Ascending aorta (tissue), 2 donors: ENCODE data around the gene WDR35. TPM values are rescaled to one million over a fixed set of nuclear protein-coding genes. Genes with fewer than 3 reads are reported as not detected.

Experiments used
- DNase-seq, 2 donors: peaks; one replicate each; pipeline ENCODE4 v3.0.0-alpha.2; 2019; ENCODE audit warnings: low spot score in 2 of 2
- H3K27ac ChIP-seq, 2 donors: fragments of 200-600 bp; sonication (generic); one replicate each; pipeline ENCODE4 v1.5.1; 2016 to 2017; ENCODE audit warnings: mild to moderate bottlenecking in 1 of 2
- H3K27me3 ChIP-seq: fragments of 200-600 bp; sonication (generic); one replicate; pipeline ENCODE4 v1.5.1; 2017
- H3K36me3 ChIP-seq, 2 donors: fragments of 200-600 bp; sonication (generic); one replicate each; pipeline ENCODE4 v1.5.1; 2016
- H3K4me1 ChIP-seq, 2 donors: fragments of 200-600 bp; sonication (generic); one replicate each; pipeline ENCODE4 v1.5.1; 2016 to 2017; ENCODE audit warnings: mild to moderate bottlenecking in 1 of 2
- H3K4me3 ChIP-seq, 2 donors: fragments of 200-600 bp; sonication (generic); one replicate each; pipeline ENCODE4 v1.5.1; 2016 to 2017; ENCODE audit warnings: mild to moderate bottlenecking in 1 of 2
- H3K9me3 ChIP-seq, 2 donors: fragments of 200-600 bp; sonication (generic); one replicate each; pipeline ENCODE4 v1.5.1; 2016
- CTCF ChIP-seq, 3 experiments: fragments of 200-600 bp in 2 of 3; fragments of 450-650 bp in 1 of 3; sonication (generic) in 2 of 3; IDR thresholded peaks; one replicate each; pipeline ENCODE4 v1.5.1; 2016 to 2019; ENCODE audit warnings: antibody characterized with exemption in 3 of 3, mild to moderate bottlenecking in 1 of 3, moderate library complexity in 1 of 3
- intact Hi-C: fragments of 100-400 bp; cut with DNase I; formaldehyde crosslinking; loops from one replicate; pipeline ENCODE4 v1.15.1; 2023
- total RNA-seq: library from RNA; depleted of rRNA; stranded (reverse); fragments of >200 nt; gene quantifications from one replicate; pipeline ENCODE4 v1.1.0, GENCODE V29; 2016

Gene WDR35
- total RNA-seq = 2.1 TPM

GRCh38 chr2:19989667-19990415 is at the start of gene WDR35:
TSS of gene WDR35 (minus strand) at chr2:19990105. CDS start at chr2:19990015, 90 bp downstream.
- intact Hi-C loops = loop anchor here (2.0 kb wide), 1 partner anchor 23 kb away; the partner anchor contains the start of gene MATN3
- Histone ChIP-seq H3K36me3 (no peaks in the 10 kb centered on the region), H3K9me3 (no peaks in the 10 kb centered on the region), H3K27me3 (no peaks in the 10 kb centered on the region), H3K4me1 (peaks cover 0 to 5% of the 10 kb centered on the region in 2 donors), H3K4me3 (peak within 1 kb of the TSS; percentile 58 to 67), H3K27ac (peak within 1 kb of the TSS; percentile 24 to 35)
- TF ChIP-seq CTCF (IDR thresholded peaks at IDR 0.05) = no peak
- peak; percentile 58 to 94 for DNase-seq

GRCh38 chr2:20037660-20038059 is 47.8 kb upstream of the WDR35 start:
- no peak for TF ChIP-seq CTCF (IDR thresholded peaks at IDR 0.05)
- intact Hi-C loops = no loop called here
- DNase-seq = no peak
- Histone ChIP-seq H3K36me3 (peaks cover 74 to 76% of the 10 kb centered on the region in 2 donors), H3K4me1 (peaks cover 4 to 7% of the 10 kb centered on the region in 2 donors), H3K27me3 (no peaks in the 10 kb centered on the region), H3K9me3 (no peaks in the 10 kb centered on the region), H3K4me3 (no peak overlapping the region), H3K27ac (no peak overlapping the region)

- Histone ChIP-seq H3K27me3 (no peaks in the 10 kb centered on the region), H3K36me3 (peaks cover 78 to 90% of the 10 kb centered on the region in 2 donors), H3K4me3 (no peak overlapping the region), H3K9me3 (no peaks in the 10 kb centered on the region), H3K27ac (no peak overlapping the region), H3K4me1 (peaks cover 0 to 7% of the 10 kb centered on the region in 2 donors)
- no peak for DNase-seq
- intact Hi-C loops = no loop called here
- no peak for TF ChIP-seq CTCF (IDR thresholded peaks at IDR 0.05)
Measured at GRCh38 chr2:20035955-20036666, 46.2 kb upstream of the WDR35 start.

- no peak for DNase-seq
- H3K9me3 ChIP-seq = peaks cover 4 to 5% of the 10 kb centered on the region in 2 donors
- intact Hi-C loops = no loop called here
- no peak overlapping the region for H3K27ac ChIP-seq
- no peaks in the 10 kb centered on the region for H3K4me1 ChIP-seq
- H3K4me3 ChIP-seq = no peak overlapping the region
- peaks cover 78 to 94% of the 10 kb centered on the region in 2 donors for H3K36me3 ChIP-seq
- no peaks in the 10 kb centered on the region for H3K27me3 ChIP-seq
- no peak for TF ChIP-seq CTCF (IDR thresholded peaks at IDR 0.05)
Measured at GRCh38 chr2:20034821-20035220, 44.9 kb upstream of the WDR35 start.

- Histone ChIP-seq H3K9me3 (peaks cover 10 to 11% of the 10 kb centered on the region in 2 donors), H3K27me3 (no peaks in the 10 kb centered on the region), H3K4me1 (no peaks in the 10 kb centered on the region), H3K36me3 (peaks cover 78 to 94% of the 10 kb centered on the region in 2 donors), H3K4me3 (no peak overlapping the region), H3K27ac (no peak overlapping the region)
- no peak for TF ChIP-seq CTCF (IDR thresholded peaks at IDR 0.05)
- DNase-seq = no peak
- intact Hi-C loops = no loop called here
Measured at GRCh38 chr2:20034218-20034617, 44.3 kb upstream of the WDR35 start.
